Measurements from ENCODE around the gene ANXA3. TPM values are rescaled to one million over a fixed set of nuclear protein-coding genes. Genes with fewer than 3 reads are reported as not detected.

The ANXA3 gene
- total RNA-seq, 1 donor from 2014 or later, result 68.7 TPM

GRCh38 chr4:78602334-78602733 lies 50.8 kb downstream of the ANXA3 start:
- DNase-seq (ENCODE audit: low read depth) (no peak), FAIRE-seq (no peak)
- Histone ChIP-seq H3K9ac (ENCODE audit: low read length) (no peak overlapping the region), H3K4me1 (ENCODE audit: insufficient read depth, low read length) (no peaks in the 10 kb centered on the region), H2AFZ (ENCODE audit: low read depth, low read length) (no peak overlapping the region), H3K36me3 (ENCODE audit: insufficient read depth, low read length) (no peaks in the 10 kb centered on the region), H3K79me2 (ENCODE audit: insufficient read depth, low read length) (no peaks in the 10 kb centered on the region), H3K9me3 (ENCODE audit: insufficient read depth, low read depth, low read length) (no peaks in the 10 kb centered on the region), H3K27me3 (ENCODE audit: insufficient read depth, low read length) (no peaks in the 10 kb centered on the region), H4K20me1 (ENCODE audit: insufficient read depth, low read length) (no peaks in the 10 kb centered on the region), H3K4me3 (ENCODE audit: insufficient read depth, low read depth, low read length) (no peak overlapping the region), H3K4me2 (ENCODE audit: low read length) (no peak overlapping the region), H3K27ac (ENCODE audit: low read depth, low read length) (no peak overlapping the region)
- Mint-ChIP-seq H3K27me3 (ENCODE audit: low read depth, unreplicated experiment) (no peaks in the 10 kb centered on the region), H3K4me3 (ENCODE audit: unreplicated experiment) (no peak overlapping the region), H3K27ac (ENCODE audit: unreplicated experiment) (no peak overlapping the region), H3K9me3 (ENCODE audit: unreplicated experiment) (no peaks in the 10 kb centered on the region), H3K36me3 (ENCODE audit: low read depth, unreplicated experiment) (peaks cover 7% of the 10 kb centered on the region), H3K4me1 (ENCODE audit: low read depth, unreplicated experiment) (no peaks in the 10 kb centered on the region)
- TF ChIP-seq CTCF (IDR thresholded peaks at IDR 0.05; ENCODE audit: insufficient read depth, low read depth, low read length), result no peak
- TF ChIP-seq EZH2 (IDR thresholded peaks at IDR 0.05; ENCODE audit: insufficient read depth, low read length), result no peak

GRCh38 chr4:78603384-78603783 lies 51.8 kb downstream of the ANXA3 start:
- Mint-ChIP-seq H3K36me3 (ENCODE audit: low read depth, unreplicated experiment) (peaks cover 8% of the 10 kb centered on the region), H3K27ac (ENCODE audit: unreplicated experiment) (no peak overlapping the region), H3K4me3 (ENCODE audit: unreplicated experiment) (no peak overlapping the region), H3K27me3 (ENCODE audit: low read depth, unreplicated experiment) (no peaks in the 10 kb centered on the region), H3K9me3 (ENCODE audit: unreplicated experiment) (no peaks in the 10 kb centered on the region), H3K4me1 (ENCODE audit: low read depth, unreplicated experiment) (no peaks in the 10 kb centered on the region)
- DNase-seq (ENCODE audit: low read depth), result no peak
- Histone ChIP-seq H3K4me3 (ENCODE audit: insufficient read depth, low read depth, low read length) (no peak overlapping the region), H3K36me3 (ENCODE audit: insufficient read depth, low read length) (no peaks in the 10 kb centered on the region), H3K4me2 (ENCODE audit: low read length) (no peak overlapping the region), H4K20me1 (ENCODE audit: insufficient read depth, low read length) (no peaks in the 10 kb centered on the region), H3K27ac (ENCODE audit: low read depth, low read length) (no peak overlapping the region), H3K4me1 (ENCODE audit: insufficient read depth, low read length) (no peaks in the 10 kb centered on the region), H3K9me3 (ENCODE audit: insufficient read depth, low read depth, low read length) (no peaks in the 10 kb centered on the region), H2AFZ (ENCODE audit: low read depth, low read length) (no peak overlapping the region), H3K9ac (ENCODE audit: low read length) (no peak overlapping the region), H3K27me3 (ENCODE audit: insufficient read depth, low read length) (no peaks in the 10 kb centered on the region), H3K79me2 (ENCODE audit: insufficient read depth, low read length) (no peaks in the 10 kb centered on the region)
- no peak for FAIRE-seq
- no peak for TF ChIP-seq EZH2 (IDR thresholded peaks at IDR 0.05; ENCODE audit: insufficient read depth, low read length)
- TF ChIP-seq CTCF (IDR thresholded peaks at IDR 0.05; ENCODE audit: insufficient read depth, low read depth, low read length), result no peak

DNA sequence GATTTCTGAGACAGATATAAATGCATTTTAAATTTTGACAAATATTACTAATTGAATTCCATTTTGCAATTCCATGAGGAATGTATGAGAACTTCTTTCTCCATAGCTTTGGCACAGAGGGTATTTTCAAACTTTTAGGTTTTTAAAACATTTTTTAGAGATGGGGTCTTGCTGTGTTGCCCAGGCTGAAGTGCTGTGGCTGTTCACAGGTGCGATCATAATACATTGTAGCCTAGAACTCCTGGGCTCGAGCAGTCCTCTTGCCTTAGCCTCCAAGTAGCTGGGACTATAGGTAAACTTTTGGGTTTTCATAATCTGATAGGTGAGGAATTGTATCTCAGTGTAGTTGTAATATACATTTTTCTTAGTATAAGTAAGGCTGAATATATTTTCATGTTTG lies 53.4 kb downstream of the ANXA3 start:
- H3K36me3 ChIP-seq (ENCODE audit: insufficient read depth, low read length), result no peaks in the 10 kb centered on the region
- no peak for FAIRE-seq

More for the DNA sequence above, 53.4 kb downstream of the ANXA3 start:
- Histone ChIP-seq H3K27me3 (ENCODE audit: insufficient read depth, low read length) (no peaks in the 10 kb centered on the region), H3K4me2 (ENCODE audit: low read length) (no peak overlapping the region), H3K27ac (ENCODE audit: low read depth, low read length) (no peak overlapping the region), H3K9ac (ENCODE audit: low read length) (no peak overlapping the region), H3K4me3 (ENCODE audit: insufficient read depth, low read depth, low read length) (no peak overlapping the region), H3K79me2 (ENCODE audit: insufficient read depth, low read length) (no peaks in the 10 kb centered on the region), H2AFZ (ENCODE audit: low read depth, low read length) (no peak overlapping the region), H3K9me3 (ENCODE audit: insufficient read depth, low read depth, low read length) (no peaks in the 10 kb centered on the region), H3K4me1 (ENCODE audit: insufficient read depth, low read length) (no peaks in the 10 kb centered on the region), H4K20me1 (ENCODE audit: insufficient read depth, low read length) (no peaks in the 10 kb centered on the region)
- TF ChIP-seq EZH2 (IDR thresholded peaks at IDR 0.05; ENCODE audit: insufficient read depth, low read length) (no peak), CTCF (IDR thresholded peaks at IDR 0.05; ENCODE audit: insufficient read depth, low read depth, low read length) (no peak)
- no peaks in the 10 kb centered on the region for H3K4me1 Mint-ChIP-seq (ENCODE audit: low read depth, unreplicated experiment)
- no peaks in the 10 kb centered on the region for H3K27me3 Mint-ChIP-seq (ENCODE audit: low read depth, unreplicated experiment)
- H3K4me3 Mint-ChIP-seq (ENCODE audit: unreplicated experiment), result no peak overlapping the region
- H3K9me3 Mint-ChIP-seq (ENCODE audit: unreplicated experiment), result no peaks in the 10 kb centered on the region
- peaks cover 8% of the 10 kb centered on the region for H3K36me3 Mint-ChIP-seq (ENCODE audit: low read depth, unreplicated experiment)
- no peak overlapping the region for H3K27ac Mint-ChIP-seq (ENCODE audit: unreplicated experiment)
- DNase-seq (ENCODE audit: low read depth), result no peak
